GM19035 (cell line): Measurements from ENCODE around the gene CYB5B.

Experiments
- ATAC-seq: cut with Tn5 transposase; IDR thresholded peaks from one replicate; pipeline ENCODE4 v1.9.1; 2021; ENCODE audit not compliant: unreplicated experiment

CYB5B gene

DNA sequence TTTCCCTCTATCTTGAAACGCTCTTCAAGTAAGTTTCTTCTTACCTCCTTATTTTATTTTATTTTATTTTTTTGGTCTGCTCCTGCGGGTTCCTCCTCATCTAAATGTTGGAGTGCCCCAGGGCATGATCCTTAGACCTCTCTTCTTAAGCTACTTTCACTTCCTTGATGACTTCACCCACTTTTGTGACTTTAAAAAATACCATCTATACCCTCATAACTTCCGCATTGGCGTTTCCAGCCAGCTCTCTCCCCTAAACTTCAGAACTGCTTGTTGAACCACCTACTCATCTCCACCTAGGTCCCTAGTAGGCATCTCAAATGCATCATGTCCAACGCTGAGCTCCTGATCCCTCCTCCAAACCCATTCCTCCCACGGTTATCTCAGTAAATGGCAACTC, 89.9 kb downstream of the CYB5B start:
- no peak for ATAC-seq
